ENCODE results near the gene GGPS1. TPM values are rescaled to one million over a fixed set of nuclear protein-coding genes. Genes with fewer than 3 reads are reported as not detected.
A peak's percentile ranks its signal among the peaks of the same experiment; 100 is the strongest.

GGPS1 gene
- total and polyA plus RNA-seq, 2 of the 8 experiments (the other 6 are each of a cell fraction or from before 2014, with no cell fraction given): 20.9 to 43.6 TPM

DNA sequence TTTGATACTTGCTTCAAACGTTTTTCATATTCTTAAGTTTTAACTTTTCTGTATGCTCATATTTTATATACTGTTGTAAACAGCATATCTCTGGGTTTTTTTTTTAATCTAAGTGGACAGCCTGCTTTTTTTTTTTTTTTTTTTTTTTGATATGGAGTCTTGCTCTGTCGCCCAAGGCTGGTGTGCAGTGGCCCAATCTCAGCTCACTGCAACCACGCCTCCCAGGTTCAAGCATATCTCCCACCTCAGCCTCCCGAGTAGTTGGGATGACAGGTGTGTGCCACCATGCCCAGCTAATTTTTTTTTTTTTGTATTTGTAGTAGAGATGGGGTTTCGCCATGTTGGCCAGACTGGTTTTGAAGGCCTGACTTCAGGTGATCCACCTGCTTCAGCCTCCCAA is 40.1 kb downstream of the GGPS1 start:
- H3K4me1 ChIP-seq (replicated peaks in 1 of 4; ENCODE audit: control insufficient read depth in 3 of 4, insufficient read depth in 4 of 4, low read length in 3 of 4): no peaks in the 10 kb centered on the region
- DNase-seq (ENCODE audit: low read depth in 1 of 2, low spot score in 2 of 2) (no peak), FAIRE-seq (no peak)
- no peak overlapping the region for H2BK12ac ChIP-seq (ENCODE audit: low read depth, low read length)
- H4K5ac ChIP-seq (ENCODE audit: insufficient read length, low read depth, low read length): no peak overlapping the region
- no peaks in the 10 kb centered on the region for H4K20me1 ChIP-seq (replicated peaks in 1 of 2; ENCODE audit: control insufficient read depth in 1 of 2, insufficient read depth in 2 of 2, low read length in 2 of 2)
- no peak overlapping the region for H2AFZ ChIP-seq (ENCODE audit: low read length)
- H3K9ac ChIP-seq (replicated peaks in 1 of 4; ENCODE audit: extremely low read depth in 1 of 4, low read depth in 3 of 4, low read length in 3 of 4): no peak overlapping the region
- no peaks in the 10 kb centered on the region for H3K23me2 ChIP-seq (ENCODE audit: low read depth, low read length)
- ChIA-PET POLR2A (ENCODE audit: partially characterized antibody) (interaction anchor here (1.3 to 2.5 kb wide), 4 partner anchors 8 to 54 kb away, joined by 3 to 12 read pairs (median 8); partner anchors contain the start of genes ARID4B and GGPS1), CTCF (ENCODE audit: partially characterized antibody) (no interaction called here)
- H2AK5ac ChIP-seq (ENCODE audit: low read depth, low read length): no peak overlapping the region
- H3K27me3 ChIP-seq (replicated peaks in 1 of 4; ENCODE audit: control insufficient read depth in 3 of 4, extremely low read depth in 1 of 4, insufficient read depth in 3 of 4, low read length in 3 of 4): no peaks in the 10 kb centered on the region
- H3K79me1 ChIP-seq (ENCODE audit: low read depth, low read length): peaks cover 3% of the 10 kb centered on the region
- H2BK5ac ChIP-seq (ENCODE audit: low read depth, low read length): no peak overlapping the region
- no peak overlapping the region for H3K18ac ChIP-seq (ENCODE audit: extremely low read depth, low read length)
- WGBS, 2 experiments (ENCODE audit: extremely low coverage in 1 of 2, insufficient coverage in 1 of 2, insufficient read length in 1 of 2, insufficient replicate concordance in 2 of 2, low coverage in 1 of 2, low lambda C conversion rate in 2 of 2, missing lambda C conversion rate in 1 of 2): 84% methylated on average over 5 of the region's 5 CpGs; no CpG with 5 or more reads in 1 of the 2 experiments
- H4K8ac ChIP-seq (ENCODE audit: extremely low read depth, insufficient read depth, low read length): no peak overlapping the region
- no peak overlapping the region for H2BK120ac ChIP-seq (replicated peaks; ENCODE audit: low read depth, low read length)
- H3K23ac ChIP-seq (ENCODE audit: insufficient read length): no peak overlapping the region
- H3K79me2 ChIP-seq (ENCODE audit: control insufficient read depth in 1 of 2, insufficient read depth in 2 of 2, low read length in 2 of 2): peaks cover 0 to 28% of the 10 kb centered on the region in 2 experiments; a peak in 2 of 4 replicates
- TF ChIP-seq YY1 (IDR thresholded peaks at IDR 0.05; ENCODE audit: low read depth, low read length): no peak
- no peaks in the 10 kb centered on the region for H3K9me3 ChIP-seq (ENCODE audit: insufficient read depth in 2 of 2, low read depth in 1 of 2, low read length in 1 of 2)
- no peak overlapping the region for H3K27ac ChIP-seq (ENCODE audit: low read depth, low read length)
- H3K56ac ChIP-seq (replicated peaks; ENCODE audit: insufficient read length, low read depth, low read length): no peak overlapping the region
- H2BK15ac ChIP-seq (ENCODE audit: low read length): no peak overlapping the region
- H3K4me2 ChIP-seq (ENCODE audit: insufficient read depth in 1 of 2, low read depth in 2 of 2, low read length in 2 of 2): peak overlapping the region; percentile 69 to 70; a peak in 3 of 4 replicates
- no peak overlapping the region for H3K14ac ChIP-seq (ENCODE audit: insufficient read length)
- no peak overlapping the region for H2BK20ac ChIP-seq (ENCODE audit: low read length)
- no peak overlapping the region for H3K4ac ChIP-seq (replicated peaks; ENCODE audit: insufficient read length, low read depth, low read length)
- H4K91ac ChIP-seq (replicated peaks; ENCODE audit: insufficient read length, low read length): no peak overlapping the region
- peak overlapping the region; percentile 61 to 86 (median 70); a peak in 6 of 8 replicates for H3K4me3 ChIP-seq (ENCODE audit: extremely low read depth in 1 of 4, insufficient read depth in 2 of 4, low read depth in 3 of 4, low read length in 4 of 4)
- H3K36me3 ChIP-seq (ENCODE audit: control insufficient read depth in 2 of 4, insufficient read depth in 4 of 4, low read length in 3 of 4): no peaks in the 10 kb centered on the region

All from H1 (cell line).